22Rv1 (cell line): Measurements from ENCODE around the gene HHLA2.

Experiments used
- CTCF ChIP-seq: fragments of 450-650 bp; IDR thresholded peaks from 2 replicates; pipeline ENCODE4 v1.5.1; 2017; ENCODE audit warnings: mild to moderate bottlenecking
- ZFX ChIP-seq: fragments of 450-650 bp; IDR thresholded peaks from 2 replicates; pipeline ENCODE4 v1.6.1; 2017; ENCODE audit warnings: antibody characterized with exemption, borderline replicate concordance

- TF ChIP-seq CTCF (no peak), ZFX (no peak)
Measured at GRCh38 chr3:108342837-108343486, 46.6 kb downstream of the HHLA2 start.
